HCT116 (cell line): ENCODE data around the gene GPR65.

ENCODE experiments used
- CTCF ChIP-seq, 3 experiments: fragments of 200-600 bp in 1 of 3; sonication (generic) in 1 of 3; IDR thresholded peaks in 2 of 3; conservative IDR thresholded peaks in 1 of 3; 2 replicates each; pipeline ENCODE4 v1.5.1; 2012 to 2017; ENCODE audit warnings: low read depth in 2 of 3, low read length in 2 of 3, antibody characterized with exemption in 1 of 3, borderline replicate concordance in 1 of 3, control low read depth in 1 of 3, mild to moderate bottlenecking in 1 of 3, mixed read lengths in 1 of 3, mixed run types in 1 of 3, moderate library complexity in 1 of 3; ENCODE audit not compliant: insufficient read depth in 1 of 3
- EGR1 ChIP-seq: IDR thresholded peaks from 2 replicates; pipeline ENCODE4 v1.6.1; 2012; ENCODE audit warnings: low read depth
- EZH2 ChIP-seq: fragments of 200-600 bp; sonication (generic); IDR thresholded peaks from 2 replicates; pipeline ENCODE4 v1.6.1; 2017; ENCODE audit warnings: antibody characterized with exemption, mixed run types
- EZH2phosphoT487 ChIP-seq: fragments of 200-600 bp; IDR thresholded peaks from 2 replicates; pipeline ENCODE4 v1.6.1; 2018; ENCODE audit warnings: antibody characterized with exemption, borderline replicate concordance
- POLR2A ChIP-seq: IDR thresholded peaks from 2 replicates; pipeline ENCODE4 v1.7.0; 2011; ENCODE audit warnings: borderline replicate concordance; ENCODE audit not compliant: insufficient read depth, insufficient read length; ENCODE audit errors: extremely low read depth
- POLR2AphosphoS5 ChIP-seq: IDR thresholded peaks from 2 replicates; pipeline ENCODE4 v1.6.1; 2011; ENCODE audit warnings: mild to moderate bottlenecking, low read depth, low read length, moderate library complexity
- YY1 ChIP-seq: IDR thresholded peaks from 2 replicates; pipeline ENCODE4 v1.6.1; 2011; ENCODE audit warnings: low read length, low read depth, moderate library complexity, mild to moderate bottlenecking; ENCODE audit not compliant: insufficient replicate concordance; ENCODE audit errors: extremely low read depth
- ZNF274 ChIP-seq: fragments of 200-500 bp; sonication (Bioruptor generic); IDR thresholded peaks from 2 replicates; pipeline ENCODE4 v1.6.1; 2014; ENCODE audit warnings: mild to moderate bottlenecking, low read depth, low read length, inconsistent platforms
- TF ChIP-seq, protein P1 (sequence below): IDR thresholded peaks from 2 replicates; pipeline ENCODE4 v1.6.1; 2012
- TF ChIP-seq, protein P2 (sequence below): IDR thresholded peaks from 2 replicates; pipeline ENCODE4 v1.6.1; 2012; ENCODE audit warnings: low read depth
- TF ChIP-seq, protein P3 (sequence below): IDR thresholded peaks from 2 replicates; pipeline ENCODE4 v1.6.1; 2012

DNA sequence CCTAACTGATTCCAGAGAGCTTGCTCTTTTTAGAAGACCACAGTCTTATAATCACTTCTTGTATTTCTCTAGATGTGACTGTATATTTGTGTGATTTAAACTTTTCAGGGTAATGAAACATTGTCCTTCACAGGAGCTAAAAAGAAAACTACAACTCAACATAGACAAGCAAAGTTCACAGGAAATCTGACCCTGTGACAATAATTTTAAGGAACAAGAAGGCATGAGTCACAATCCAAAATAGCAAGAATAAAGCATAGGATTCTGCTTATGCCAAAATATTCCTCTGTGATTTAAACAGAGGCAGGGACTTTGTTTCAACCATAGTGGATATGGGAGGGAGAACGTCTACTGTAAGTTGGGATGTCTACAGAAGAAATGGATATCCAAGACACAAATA, 44.3 kb downstream of the GPR65 start:
- TF ChIP-seq EZH2 (no peak), ZNF274 (no peak), CTCF (IDR thresholded peaks at IDR 0.05 in 2 of 3, conservative IDR thresholded peaks at IDR 0.05 in 1 of 3; ENCODE audit: borderline replicate concordance in 1 of 3, insufficient read depth in 1 of 3, low read depth in 2 of 3, low read length in 2 of 3) (no peak), POLR2AphosphoS5 (no peak), EGR1 (no peak), POLR2A (no peak), EZH2phosphoT487 (no peak), YY1 (no peak)
- TF ChIP-seq, protein P1, sequence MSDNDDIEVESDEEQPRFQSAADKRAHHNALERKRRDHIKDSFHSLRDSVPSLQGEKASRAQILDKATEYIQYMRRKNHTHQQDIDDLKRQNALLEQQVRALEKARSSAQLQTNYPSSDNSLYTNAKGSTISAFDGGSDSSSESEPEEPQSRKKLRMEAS, result no peak
- TF ChIP-seq, protein P2, sequence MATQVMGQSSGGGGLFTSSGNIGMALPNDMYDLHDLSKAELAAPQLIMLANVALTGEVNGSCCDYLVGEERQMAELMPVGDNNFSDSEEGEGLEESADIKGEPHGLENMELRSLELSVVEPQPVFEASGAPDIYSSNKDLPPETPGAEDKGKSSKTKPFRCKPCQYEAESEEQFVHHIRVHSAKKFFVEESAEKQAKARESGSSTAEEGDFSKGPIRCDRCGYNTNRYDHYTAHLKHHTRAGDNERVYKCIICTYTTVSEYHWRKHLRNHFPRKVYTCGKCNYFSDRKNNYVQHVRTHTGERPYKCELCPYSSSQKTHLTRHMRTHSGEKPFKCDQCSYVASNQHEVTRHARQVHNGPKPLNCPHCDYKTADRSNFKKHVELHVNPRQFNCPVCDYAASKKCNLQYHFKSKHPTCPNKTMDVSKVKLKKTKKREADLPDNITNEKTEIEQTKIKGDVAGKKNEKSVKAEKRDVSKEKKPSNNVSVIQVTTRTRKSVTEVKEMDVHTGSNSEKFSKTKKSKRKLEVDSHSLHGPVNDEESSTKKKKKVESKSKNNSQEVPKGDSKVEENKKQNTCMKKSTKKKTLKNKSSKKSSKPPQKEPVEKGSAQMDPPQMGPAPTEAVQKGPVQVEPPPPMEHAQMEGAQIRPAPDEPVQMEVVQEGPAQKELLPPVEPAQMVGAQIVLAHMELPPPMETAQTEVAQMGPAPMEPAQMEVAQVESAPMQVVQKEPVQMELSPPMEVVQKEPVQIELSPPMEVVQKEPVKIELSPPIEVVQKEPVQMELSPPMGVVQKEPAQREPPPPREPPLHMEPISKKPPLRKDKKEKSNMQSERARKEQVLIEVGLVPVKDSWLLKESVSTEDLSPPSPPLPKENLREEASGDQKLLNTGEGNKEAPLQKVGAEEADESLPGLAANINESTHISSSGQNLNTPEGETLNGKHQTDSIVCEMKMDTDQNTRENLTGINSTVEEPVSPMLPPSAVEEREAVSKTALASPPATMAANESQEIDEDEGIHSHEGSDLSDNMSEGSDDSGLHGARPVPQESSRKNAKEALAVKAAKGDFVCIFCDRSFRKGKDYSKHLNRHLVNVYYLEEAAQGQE, result no peak
- TF ChIP-seq, protein P3, sequence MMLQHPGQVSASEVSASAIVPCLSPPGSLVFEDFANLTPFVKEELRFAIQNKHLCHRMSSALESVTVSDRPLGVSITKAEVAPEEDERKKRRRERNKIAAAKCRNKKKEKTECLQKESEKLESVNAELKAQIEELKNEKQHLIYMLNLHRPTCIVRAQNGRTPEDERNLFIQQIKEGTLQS, result no peak
